ENCODE results near the gene CAPNS2. TPM values are rescaled to one million over a fixed set of nuclear protein-coding genes. Genes with fewer than 3 reads are reported as not detected.

Gene CAPNS2
- total and polyA plus RNA-seq, 9 of the 15 experiments (the other 6 are each of a cell fraction or from before 2014, with no cell fraction given): 0.12 to 0.65 (median 0.24) TPM; not detected in 2

- TF ChIP-seq FUS (optimal IDR thresholded peaks at IDR 0.05; ENCODE audit: low read depth, low read length) (no peak), NFATC3 (IDR thresholded peaks at IDR 0.05) (no peak), EZH2 (IDR thresholded peaks at IDR 0.05; ENCODE audit: borderline replicate concordance, low read depth, low read length) (no peak), MCM2 (IDR thresholded peaks at IDR 0.05; ENCODE audit: low read depth) (no peak), ETS2 (tag; IDR thresholded peaks at IDR 0.05; ENCODE audit: borderline replicate concordance, poor library complexity, severe bottlenecking) (no peak), AFF4 (CRISPR knock-in tag; IDR thresholded peaks at IDR 0.05) (no peak), KDM1A (IDR thresholded peaks at IDR 0.05) (no peak), ZBTB11 (CRISPR knock-in tag; IDR thresholded peaks at IDR 0.05) (no peak), SIN3A (IDR thresholded peaks at IDR 0.05; ENCODE audit: borderline replicate concordance in 2 of 2, control insufficient read depth in 1 of 2, low read depth in 2 of 2, low read length in 2 of 2) (no peak), NR1H2 (CRISPR knock-in tag; IDR thresholded peaks at IDR 0.05) (no peak), HEY1 (CRISPR knock-in tag; IDR thresholded peaks at IDR 0.05; ENCODE audit: borderline replicate concordance) (no peak), RBBP5 (IDR thresholded peaks at IDR 0.05; ENCODE audit: borderline replicate concordance, insufficient read depth, low read length, poor library complexity, severe bottlenecking) (no peak)
- ChIA-PET POLR2A (no interaction called here), CTCF (ENCODE audit: low intra/inter-chr PET ratio) (no interaction called here)
- intact Hi-C loops (cut with micrococcal nuclease) (no loop called here), in situ Hi-C loops (cut with MboI) (no loop called here)
- no peaks in the 10 kb centered on the region for H3K27me3 ChIP-seq (ENCODE audit: control insufficient read depth in 2 of 2, insufficient read depth in 2 of 2, low read length in 2 of 2)
- no peaks in the 10 kb centered on the region for H3K9me1 ChIP-seq (ENCODE audit: control insufficient read depth, insufficient read depth, low read length)
- WGBS (ENCODE audit: insufficient coverage, low coverage, missing lambda C conversion rate): 57% methylated on average over 1 of the region's 1 CpG
- no peaks in the 10 kb centered on the region for H4K20me1 ChIP-seq (replicated peaks; ENCODE audit: control insufficient read depth, insufficient read depth, low read length)
- H3K4me3 ChIP-seq: no peak overlapping the region
- no peaks in the 10 kb centered on the region for H3K79me2 ChIP-seq (ENCODE audit: control insufficient read depth, insufficient read depth, low read length)
- DNase-seq (ENCODE audit: extremely low read depth in 1 of 4, low spot score in 3 of 4): no peak
- no TSS peak for BruUV-seq (replicated peaks)
- no peak overlapping the region for H3K9ac ChIP-seq (ENCODE audit: insufficient read depth in 1 of 2, low read depth in 2 of 2, low read length in 2 of 2)
- H3K9me3 ChIP-seq (replicated peaks; ENCODE audit: control insufficient read depth, insufficient read depth, low read depth, low read length): no peaks in the 10 kb centered on the region
- no peak for ATAC-seq
- peaks cover 0 to 5% of the 10 kb centered on the region in 2 experiments; a peak in 1 of 5 replicates for H3K4me1 ChIP-seq (replicated peaks in 1 of 2; ENCODE audit: control insufficient read depth in 2 of 2, insufficient read depth in 2 of 2, low read length in 2 of 2)
- H3K4me2 ChIP-seq (ENCODE audit: insufficient read depth, low read length): no peak overlapping the region
- H2AFZ ChIP-seq (ENCODE audit: low read depth, low read length): no peak overlapping the region
- no peaks in the 10 kb centered on the region for H3K36me3 ChIP-seq (ENCODE audit: control insufficient read depth, insufficient read depth, low read length)
- H3K27ac ChIP-seq (ENCODE audit: extremely low read depth, low read depth, low read length): no peak overlapping the region
- FAIRE-seq: no peak
Observed at GRCh38 chr16:55562936-55563335, 3.5 kb upstream of the CAPNS2 start.

Measured in K562 (cell line).